Measurements from ENCODE around the gene AHCYL2.
A peak's percentile ranks its signal among the peaks of the same experiment; 100 is the strongest.
"Not testable (repeated sequence)": the region's sequence is repeated elsewhere in the genome, so short reads cannot be mapped to it uniquely, and the experiment has no call there.

AHCYL2 gene

GRCh38 chr7:129351320-129351719 lies 126.5 kb downstream of the AHCYL2 start:
- no peak for DNase-seq (ENCODE audit: low read depth in 2 of 2)

DNA sequence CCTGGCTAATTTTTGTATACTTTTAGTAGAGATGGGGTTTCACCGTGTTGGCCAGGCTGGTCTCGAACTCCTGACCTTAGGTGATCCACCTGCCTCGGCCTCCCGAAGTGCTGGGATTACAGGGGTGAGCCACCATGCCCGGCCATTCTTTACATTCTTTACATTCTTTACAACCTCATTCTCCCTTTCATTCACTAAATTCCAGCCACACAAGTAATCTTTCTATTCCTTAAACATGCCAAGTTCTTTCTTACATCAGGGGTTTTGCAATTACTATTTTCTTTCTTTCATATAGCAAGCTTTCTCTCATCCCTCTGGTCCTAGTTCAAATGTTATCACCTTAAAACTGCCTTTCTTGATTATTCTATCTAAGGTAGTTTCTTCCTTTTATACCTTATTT lies 128.3 kb downstream of the AHCYL2 start:
- not testable (repeated sequence) for DNase-seq (ENCODE audit: low read depth in 2 of 2)

DNA sequence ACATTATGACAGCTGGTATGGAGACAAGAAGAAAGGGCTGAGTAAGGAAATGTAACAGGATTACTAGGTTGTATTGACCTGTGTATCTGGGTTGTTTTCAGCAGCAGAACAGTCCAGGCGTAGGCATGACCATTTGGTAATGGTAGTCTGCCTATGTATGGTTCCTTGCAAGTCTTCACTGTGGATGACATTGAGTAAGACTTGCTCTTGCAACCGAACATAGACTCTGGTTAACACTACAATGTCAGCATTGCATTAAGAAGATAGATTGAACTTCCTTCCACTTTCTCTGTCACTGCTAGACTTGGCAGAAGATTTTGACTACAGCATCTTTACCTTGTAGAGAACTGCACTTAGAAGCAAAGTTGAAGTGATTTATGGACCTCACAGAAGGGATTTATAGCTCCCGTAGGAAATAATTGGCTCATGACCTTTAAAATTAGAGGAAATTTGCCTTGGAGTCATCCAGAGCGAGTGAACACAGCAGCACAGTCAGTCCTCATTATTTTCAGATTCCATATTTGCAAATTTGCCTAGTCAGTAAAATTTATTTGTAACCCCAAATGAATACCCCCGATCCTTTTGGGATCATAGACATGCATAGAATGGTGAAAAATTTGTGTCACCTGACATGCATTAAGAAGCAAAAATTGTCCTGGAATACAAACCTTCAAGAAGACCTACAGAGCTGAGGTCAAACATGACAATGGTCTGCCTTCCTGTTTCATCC lies 129.8 kb downstream of the AHCYL2 start:
- no peak for DNase-seq (ENCODE audit: low read depth in 2 of 2)

DNA sequence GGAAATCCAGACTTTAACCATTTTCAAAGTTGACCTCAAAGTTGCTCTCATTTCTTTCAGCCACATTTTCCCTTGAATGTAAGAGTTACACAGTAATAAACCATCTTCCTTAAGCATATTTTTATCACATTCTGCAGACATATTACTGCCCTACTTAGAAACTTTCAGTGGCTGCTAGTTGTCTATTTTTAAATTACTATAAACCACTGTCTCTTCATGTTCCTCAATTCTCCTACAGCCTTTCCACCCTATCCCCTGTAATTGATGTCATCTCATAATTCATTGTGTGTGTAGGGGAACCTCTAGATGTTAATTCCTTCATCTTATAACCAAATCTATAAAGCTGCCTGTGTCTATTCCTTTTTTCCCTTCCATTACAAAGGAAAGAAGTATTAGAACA lies 131.3 kb downstream of the AHCYL2 start:
- no peak for DNase-seq (ENCODE audit: low read depth in 2 of 2)

DNA sequence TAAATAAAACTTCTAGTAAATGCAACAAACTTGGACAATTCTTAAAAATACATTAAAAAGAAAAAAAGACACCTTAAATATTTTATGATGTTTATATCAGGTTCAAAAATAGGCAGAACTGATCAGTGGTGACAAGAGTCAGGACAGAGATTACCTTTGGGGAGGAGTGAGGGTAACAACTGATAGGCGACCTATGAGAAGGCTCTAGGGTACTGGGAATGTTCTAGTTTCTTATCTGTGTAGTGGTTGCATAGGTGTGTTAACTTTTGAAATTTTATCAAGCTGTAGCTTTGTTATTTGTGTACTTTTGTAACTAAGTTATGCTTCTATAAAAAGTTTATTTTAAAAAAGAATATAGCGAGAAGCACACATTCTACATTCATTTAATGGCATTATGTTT lies 134.3 kb downstream of the AHCYL2 start:
- DNase-seq (ENCODE audit: low read depth in 2 of 2), result no peak

DNA sequence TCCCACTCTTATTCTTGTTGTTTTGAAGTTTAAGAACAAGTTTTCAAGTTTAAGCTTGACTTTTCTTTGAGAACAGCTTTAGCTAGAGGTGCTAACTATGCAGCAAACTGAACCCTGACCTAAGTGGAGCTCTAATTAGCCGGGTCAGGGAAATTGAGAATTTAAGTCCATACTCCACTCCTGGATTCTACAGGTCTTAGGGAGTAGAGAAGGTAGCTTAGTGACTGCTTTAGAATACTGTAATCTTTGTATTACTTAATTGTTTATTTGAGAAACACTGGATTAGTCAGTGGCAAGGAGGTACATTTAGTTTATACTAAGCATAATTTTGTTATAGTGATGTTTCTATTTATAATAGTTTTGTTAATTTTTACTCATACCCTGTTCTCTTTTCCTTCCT lies 134.8 kb downstream of the AHCYL2 start:
- no peak for DNase-seq (ENCODE audit: low read depth in 2 of 2)

- DNase-seq (ENCODE audit: low read depth in 2 of 2), result no peak
Observed at GRCh38 chr7:129361771-129362170, 136.9 kb downstream of the AHCYL2 start.

DNA sequence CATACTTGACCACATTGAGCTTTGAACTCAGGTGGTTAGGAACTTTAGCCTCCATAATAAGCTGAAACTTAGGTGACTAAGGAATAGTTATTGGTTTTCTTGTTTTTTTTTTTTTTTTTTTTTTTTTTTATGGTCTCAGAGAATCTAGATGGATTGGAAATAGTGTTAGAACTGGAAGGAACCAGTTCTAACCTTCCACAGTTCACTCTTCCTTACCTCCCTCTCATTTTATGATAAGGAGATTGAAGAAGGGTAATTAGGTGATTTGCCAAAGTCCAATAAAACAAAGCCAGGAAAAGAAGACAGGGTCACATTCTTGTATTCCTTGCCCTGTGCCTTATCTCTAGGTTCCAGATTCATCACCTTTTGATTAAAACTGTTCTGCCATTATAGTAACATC lies 137.7 kb downstream of the AHCYL2 start:
- no peak for DNase-seq (ENCODE audit: low read depth in 2 of 2)

DNA sequence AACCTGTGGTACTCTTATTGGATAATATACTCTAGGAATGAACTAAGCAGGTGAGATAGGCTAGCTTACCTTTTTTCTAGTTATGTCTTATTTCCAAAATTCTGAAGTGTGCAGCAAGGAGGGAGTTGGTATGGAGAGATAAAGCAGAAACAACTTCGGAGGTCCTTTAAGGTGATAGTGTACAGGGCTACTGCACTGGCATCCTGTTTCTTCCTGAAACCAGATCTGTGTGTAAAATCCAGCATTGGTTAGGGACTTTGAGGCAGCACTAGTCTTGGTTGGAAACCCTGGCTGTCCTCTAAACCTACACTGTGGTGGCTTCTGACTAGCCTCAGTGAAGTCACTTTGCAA lies 142.5 kb downstream of the AHCYL2 start:
- no peak for DNase-seq (ENCODE audit: low read depth in 2 of 2)

DNA sequence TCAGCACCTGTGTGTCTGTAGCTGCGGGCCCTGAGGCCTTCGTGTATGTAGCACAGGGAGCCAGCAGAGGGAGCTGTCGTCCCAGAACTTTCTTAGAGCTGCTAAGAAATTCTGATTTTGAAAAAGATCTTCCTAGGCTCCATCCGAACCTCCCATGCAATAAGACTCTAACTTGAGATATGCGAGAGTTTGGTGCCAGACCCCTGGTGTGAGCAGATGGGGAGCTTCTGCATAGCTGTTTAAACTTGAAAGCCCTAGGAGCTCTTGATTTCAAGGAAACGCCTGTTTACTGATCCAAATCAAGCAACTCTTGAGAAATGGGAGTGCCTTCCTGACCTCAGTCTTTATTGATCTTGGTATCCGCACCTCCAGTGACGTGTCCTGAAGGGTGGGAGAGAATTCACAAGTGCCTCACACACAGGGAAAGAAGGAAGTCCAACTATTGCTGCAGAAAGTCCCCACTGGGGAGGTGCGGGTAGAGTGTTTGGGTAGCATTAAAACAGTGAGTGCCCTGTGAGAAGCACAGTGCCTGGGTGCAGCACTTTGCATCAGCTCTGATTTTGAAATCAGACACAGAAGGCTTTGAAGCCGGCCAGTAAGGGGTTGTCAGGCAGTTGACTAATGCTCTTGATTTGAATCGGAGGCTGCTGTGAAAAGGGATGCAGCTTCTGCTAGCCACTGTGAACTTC lies 143.0 kb downstream of the AHCYL2 start:
- peak; percentile 39 to 54 for DNase-seq (ENCODE audit: low read depth in 2 of 2)

DNA sequence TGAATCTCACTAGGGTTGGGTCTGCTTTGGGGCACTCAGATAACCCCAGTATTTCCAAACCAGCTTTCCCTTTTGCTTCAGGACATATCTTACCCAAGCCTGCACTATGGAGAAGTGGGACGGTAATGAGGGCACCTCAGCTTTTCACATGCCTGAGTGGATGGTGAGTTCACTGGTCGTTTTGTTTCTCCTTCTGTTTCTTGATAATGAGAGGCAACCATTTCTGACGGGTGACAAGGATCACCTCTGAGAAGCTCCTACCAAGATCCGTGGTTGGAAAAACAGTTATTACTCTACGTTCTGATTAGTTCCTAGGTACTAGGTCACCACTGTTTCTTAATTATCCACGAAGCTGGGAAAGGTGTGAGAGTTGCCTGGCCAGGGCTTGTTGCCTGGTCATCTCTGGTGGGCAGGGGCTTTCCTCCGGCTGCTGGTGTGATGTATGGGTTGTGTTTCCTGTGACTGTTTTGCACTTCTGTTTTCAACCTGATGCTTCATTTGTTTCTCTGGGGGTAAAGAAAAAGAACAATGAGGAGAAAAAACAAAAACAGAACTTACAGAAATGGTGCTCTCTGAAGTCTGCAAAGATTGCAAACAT lies 143.7 kb downstream of the AHCYL2 start:
- DNase-seq (ENCODE audit: low read depth in 2 of 2), result no peak

GRCh38 chr7:129369447-129369846 lies 144.6 kb downstream of the AHCYL2 start:
- not testable (repeated sequence) for DNase-seq (ENCODE audit: low read depth in 2 of 2)

GRCh38 chr7:129370812-129371211 lies 146.0 kb downstream of the AHCYL2 start:
- DNase-seq (ENCODE audit: low read depth in 2 of 2), result no peak

DNA sequence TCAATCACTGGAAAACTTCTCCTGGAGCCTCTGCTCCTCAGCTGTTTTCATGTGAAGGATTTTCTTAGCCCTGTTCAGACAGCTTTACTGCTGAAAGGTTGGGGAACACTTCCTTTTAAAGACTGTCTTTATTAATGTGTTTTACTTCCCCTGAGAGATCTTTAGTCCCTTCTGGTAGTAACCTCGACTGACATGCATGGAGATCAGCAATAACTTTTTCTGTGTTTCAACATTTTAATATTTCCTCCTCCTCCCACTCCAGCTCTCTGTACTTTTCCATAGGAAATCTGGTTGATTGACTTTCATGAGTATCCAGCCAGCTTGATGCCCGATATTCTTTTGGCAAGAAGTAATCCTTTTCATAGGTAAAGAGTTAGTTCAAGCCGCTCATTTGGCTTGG lies 146.7 kb downstream of the AHCYL2 start:
- DNase-seq (ENCODE audit: low read depth in 2 of 2), result no peak

DNA sequence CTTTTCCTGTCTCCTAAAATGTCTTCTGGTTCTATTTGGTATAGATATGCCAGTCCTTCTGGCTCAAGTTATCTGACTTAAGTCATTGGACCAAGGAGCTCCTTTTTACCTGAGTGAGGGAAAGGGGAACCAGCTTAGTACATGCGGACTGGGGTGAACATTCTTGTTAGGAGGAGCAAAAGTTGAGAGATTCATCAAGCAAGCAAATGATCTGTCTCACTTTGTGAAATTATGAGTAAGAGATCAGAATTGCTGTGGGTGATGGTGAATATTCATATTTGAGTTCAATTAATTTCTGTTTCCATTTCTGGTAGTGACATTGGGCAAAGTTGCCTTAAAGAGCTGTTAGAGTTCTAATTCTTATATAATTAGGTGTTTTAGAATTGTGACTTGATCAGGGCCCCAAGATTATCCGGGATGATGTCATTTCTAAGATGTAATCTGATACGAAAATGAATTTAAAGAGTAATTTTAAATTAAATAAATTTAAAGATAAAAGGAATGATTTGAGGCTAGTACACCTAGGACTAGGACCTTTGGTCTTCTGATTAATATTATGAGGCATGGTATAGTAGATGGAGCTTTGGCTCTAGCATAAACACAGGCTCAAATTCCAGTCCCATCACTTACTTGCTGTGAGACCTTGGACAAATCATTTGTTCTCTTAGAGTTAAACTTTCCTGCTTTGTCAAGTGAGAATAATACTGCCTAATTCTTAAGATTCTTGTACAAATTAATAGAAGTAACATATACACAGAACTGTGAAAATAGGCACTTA lies 149.0 kb downstream of the AHCYL2 start:
- DNase-seq (ENCODE audit: low read depth in 2 of 2), result no peak

- DNase-seq (ENCODE audit: low read depth in 2 of 2), result no peak
Observed at GRCh38 chr7:129375141-129375938, 150.5 kb downstream of the AHCYL2 start.

DNA sequence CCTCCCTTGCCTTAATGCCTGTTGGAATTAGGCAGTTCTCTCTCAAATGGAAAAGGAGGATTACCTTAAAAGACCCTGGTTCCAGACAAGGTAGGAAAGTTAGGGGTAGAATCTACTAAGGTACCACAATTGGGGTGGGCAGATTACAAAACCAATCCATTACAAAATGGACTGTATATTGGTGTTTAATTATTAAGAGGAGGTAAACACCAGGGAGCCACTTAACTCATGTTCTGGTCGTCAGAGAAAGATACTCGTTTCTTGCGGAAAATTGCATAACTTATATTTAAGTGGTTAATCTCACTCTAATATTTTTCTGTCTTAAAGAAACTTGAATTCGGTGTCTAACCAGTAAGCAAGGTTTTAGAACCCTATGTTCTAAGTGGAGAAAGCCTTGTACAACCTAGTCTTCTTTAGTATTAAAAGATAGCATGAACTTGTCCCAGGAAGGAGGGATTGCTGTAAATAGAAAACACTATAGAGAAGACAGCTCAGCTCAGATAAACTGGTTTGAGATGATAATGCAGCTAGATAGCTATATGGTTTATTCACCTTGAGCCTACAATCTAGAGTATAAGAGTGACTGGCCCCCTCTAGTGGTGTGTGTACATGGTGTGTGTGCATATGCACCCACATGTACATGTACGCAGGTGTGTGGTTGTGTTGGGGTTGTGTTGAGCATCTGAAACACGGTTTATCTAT lies 151.4 kb downstream of the AHCYL2 start:
- DNase-seq (ENCODE audit: low read depth in 2 of 2), result no peak

DNA sequence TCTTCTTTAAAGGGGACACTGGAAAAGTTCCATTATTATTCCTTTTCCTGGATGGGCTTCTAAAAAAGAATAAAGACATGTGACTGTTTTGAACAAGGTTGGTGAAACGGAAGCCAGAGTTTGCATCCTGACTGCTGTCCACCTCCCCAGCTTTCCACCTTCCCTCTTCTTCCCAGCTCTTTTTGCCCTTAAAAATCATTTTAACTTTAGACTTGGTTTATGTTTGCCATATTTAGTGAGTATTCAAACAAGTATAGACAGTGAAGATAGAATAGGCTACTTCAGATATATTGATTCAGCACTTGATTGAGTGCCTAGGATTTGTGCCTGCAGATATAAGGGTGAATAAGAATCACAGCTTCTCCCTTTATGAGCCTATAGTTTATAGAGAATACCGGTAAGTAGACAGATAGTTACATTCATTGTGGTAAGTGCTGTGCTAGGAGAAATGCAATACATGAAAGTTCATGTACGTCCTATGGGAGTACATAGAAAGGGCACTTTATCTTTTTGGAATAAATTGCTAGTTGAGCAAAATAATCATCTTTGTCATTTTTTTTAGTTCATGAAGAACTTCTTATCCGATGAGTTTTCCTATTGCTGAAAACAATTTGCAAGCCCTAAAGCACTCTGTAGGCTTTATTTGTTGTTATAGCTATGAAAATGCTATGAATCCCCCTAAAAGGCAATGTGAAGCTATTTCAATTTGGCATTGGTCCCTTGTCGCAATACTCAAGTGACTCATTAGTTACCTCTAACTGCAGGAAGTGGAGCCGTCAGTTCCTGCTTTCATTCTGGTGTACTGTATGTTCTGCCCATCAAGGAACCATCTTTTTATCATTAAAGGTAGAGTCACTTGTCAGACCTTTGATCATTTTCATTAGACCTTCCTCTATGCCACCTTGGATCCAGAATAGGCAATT lies 152.2 kb downstream of the AHCYL2 start:
- DNase-seq (ENCODE audit: low read depth in 2 of 2), result no peak

DNA sequence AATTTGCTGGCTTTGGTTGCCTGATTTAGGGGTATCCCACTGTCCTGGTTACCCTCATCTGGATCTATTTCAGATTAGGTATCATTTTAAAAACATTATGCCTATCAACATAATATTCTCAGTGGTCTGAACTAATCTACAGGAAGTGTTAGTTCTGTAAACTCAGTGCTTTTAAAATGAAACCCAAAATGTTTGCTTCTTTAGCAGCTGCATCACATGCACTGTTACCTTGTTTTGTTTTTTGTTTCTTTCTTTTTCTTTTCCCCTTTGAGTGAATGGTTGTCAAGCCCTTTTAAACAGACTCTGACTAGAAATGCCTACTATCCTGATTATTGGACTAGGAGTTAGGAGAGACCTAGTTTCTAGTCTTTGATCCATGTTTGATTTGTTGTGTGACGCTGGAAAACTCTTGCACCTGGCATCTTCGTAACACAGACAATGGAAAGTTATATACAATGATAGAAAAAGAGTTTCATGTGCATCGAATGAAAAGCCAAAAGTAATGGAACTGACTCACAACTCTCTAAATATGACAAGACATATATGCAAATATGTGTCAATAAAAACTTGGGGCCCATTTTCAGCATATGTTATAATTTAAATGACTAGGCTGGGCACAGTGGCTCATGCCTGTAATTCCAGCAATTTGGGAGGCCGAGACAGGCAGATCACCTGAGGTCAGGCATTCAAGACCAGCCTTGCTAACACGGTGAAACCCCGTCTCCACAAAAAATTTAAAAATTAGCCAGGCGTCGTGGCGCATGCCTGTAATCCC lies 157.1 kb downstream of the AHCYL2 start:
- DNase-seq (ENCODE audit: low read depth in 2 of 2), result no peak

Data from stimulated activated CD8-positive, alpha-beta memory T cell treated with anti-CD3 and anti-CD28 coated beads, Interleukin-2, amount 100 ng/mL, for 1 hour (primary cell).